Measurements from ENCODE around the gene HEPACAM. TPM values are rescaled to one million over a fixed set of nuclear protein-coding genes. Genes with fewer than 3 reads are reported as not detected.
"Not testable (repeated sequence)": the region's sequence is repeated elsewhere in the genome, so short reads cannot be mapped to it uniquely, and the experiment has no call there.

The HEPACAM gene
- not detected for total RNA-seq

DNA sequence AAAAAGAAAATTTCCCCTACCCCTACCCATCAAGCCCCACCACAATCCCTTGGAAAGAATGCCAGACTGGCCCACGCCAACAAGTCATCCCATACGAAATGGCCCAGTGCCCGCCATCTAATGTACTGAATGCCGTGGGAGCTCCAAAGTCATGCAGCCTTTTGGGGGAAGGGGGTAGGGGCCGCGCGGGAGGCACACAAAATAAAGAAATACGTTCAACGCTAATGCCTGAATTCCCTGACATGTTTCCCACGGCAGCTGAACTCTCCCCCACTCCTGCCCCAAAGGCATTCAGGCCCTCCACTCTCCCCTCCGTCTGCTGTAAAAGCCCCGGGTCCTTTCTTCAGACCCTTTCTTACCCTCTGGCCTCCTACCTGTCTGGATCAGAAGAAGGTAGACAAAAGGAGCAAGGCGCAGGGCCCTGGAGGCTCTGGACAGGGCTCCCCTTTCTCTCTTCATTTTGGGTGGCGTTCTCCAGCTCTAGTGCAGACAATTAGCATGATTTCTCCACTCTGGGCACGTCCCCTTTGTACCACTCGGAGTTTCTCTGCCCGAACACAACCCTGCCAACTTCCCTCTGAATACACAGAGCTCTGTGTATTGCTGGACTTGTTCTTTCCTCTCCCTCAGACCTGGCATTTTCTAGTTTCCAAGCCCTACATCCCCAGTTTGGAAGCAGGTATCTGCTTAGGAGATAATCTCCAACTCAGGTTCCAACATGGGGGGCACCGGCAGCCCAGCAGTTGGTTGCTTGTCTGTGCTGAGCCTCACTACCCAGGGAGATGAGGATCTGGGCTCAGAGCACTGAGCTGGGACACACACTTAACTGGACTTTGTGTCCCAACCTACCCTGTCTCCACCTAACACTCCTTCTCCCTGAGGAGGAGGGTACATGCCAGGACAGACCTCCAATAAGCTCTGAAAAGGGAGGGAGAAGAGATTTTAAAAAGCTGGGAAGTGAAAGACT, at the start of gene HEPACAM:
HEPACAM (minus strand) TSS at position 500 of the 967 bp plus-strand sequence; CDS start at position 459, 41 bp downstream.
- DNase-seq, result no peak
- Mint-ChIP-seq H3K36me3 (ENCODE audit: low read depth) (no peaks in the 10 kb centered on the region), H3K4me3 (no peak within 1 kb of the TSS), H3K27ac (no peak within 1 kb of the TSS), H3K4me1 (ENCODE audit: low read depth) (peaks cover 1% of the 10 kb centered on the region), H3K27me3 (ENCODE audit: low read depth) (no peaks in the 10 kb centered on the region), H3K9me3 (no peaks in the 10 kb centered on the region)
- CTCF ChIA-PET, result interaction anchor here (0.8 to 1.3 kb wide), 2 partner anchors 12 to 19 kb away, joined by 4 read pairs; no protein-coding TSS in a partner anchor
- intact Hi-C loops (cut with micrococcal nuclease), result no loop called here

DNA sequence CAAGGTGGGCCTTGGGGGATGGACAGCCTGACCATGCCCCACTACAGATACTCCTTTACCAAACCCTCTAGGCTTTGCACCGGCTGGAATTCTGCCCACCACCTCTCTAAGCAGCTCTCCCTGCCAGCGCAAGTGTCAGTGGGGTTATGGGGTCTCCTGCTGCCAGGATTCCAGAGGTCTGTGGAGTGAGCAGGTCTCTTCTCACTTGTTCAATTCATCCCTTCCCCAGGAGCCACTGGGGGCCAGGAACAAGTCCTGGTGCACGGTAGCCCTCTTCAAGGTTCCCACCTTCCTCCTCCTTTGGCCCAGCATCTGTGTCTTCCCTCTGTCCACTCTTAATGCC, 48.6 kb upstream of the HEPACAM start:
- Mint-ChIP-seq H3K27me3 (ENCODE audit: low read depth) (no peaks in the 10 kb centered on the region), H3K27ac (no peak overlapping the region), H3K9me3 (peaks cover 21% of the 10 kb centered on the region), H3K4me3 (no peak overlapping the region), H3K4me1 (ENCODE audit: low read depth) (no peaks in the 10 kb centered on the region), H3K36me3 (ENCODE audit: low read depth) (peaks cover 57% of the 10 kb centered on the region)
- intact Hi-C loops (cut with micrococcal nuclease), result no loop called here
- DNase-seq, result no peak
- CTCF ChIA-PET, result no interaction called here

DNA sequence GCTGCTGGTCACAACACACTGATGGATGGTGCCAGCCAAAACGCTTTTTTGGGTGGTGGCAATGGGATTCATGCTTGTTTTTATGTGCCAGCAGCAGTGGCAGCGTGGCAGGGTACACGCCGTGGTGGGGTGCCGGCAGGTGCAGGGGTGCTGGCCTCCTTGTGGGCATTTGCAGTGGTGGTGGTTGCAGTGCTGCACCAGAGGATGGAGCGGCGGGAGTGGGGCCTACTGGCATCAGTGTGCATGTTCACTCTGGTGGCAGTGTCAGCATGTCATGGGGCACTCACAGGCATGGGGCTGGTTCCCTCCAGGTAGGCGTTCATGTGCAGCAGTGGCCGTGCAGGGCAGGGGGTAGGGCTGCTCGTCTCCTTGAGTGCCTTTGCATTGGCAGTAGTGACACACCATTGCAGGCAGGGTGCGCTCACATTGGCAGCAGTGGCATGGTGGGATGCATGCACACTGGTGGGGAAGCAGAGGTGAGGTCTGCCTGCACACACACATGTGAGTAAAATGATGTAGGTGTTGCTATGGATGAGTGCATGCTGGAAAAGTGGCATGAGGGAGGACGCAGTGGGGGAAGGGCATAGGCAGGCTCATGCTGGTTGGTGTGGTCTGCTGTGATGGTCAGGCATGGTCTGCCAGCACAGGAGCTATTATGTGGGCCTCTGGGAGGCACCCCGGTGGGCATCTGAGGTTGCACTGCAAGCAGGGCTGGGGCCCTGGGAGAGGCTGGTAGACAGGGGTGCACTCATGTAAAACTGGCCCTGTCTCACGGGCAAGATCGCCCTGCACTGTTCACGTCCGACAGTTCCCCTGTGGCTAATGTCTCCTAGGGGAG, 48.0 kb upstream of the HEPACAM start:
- no peak for DNase-seq
- H3K9me3 Mint-ChIP-seq, result peaks cover 27% of the 10 kb centered on the region
- intact Hi-C loops (cut with micrococcal nuclease), result no loop called here
- no peak overlapping the region for H3K4me3 Mint-ChIP-seq
- H3K36me3 Mint-ChIP-seq (ENCODE audit: low read depth), result peaks cover 60% of the 10 kb centered on the region
- no peaks in the 10 kb centered on the region for H3K27me3 Mint-ChIP-seq (ENCODE audit: low read depth)
- no peak overlapping the region for H3K27ac Mint-ChIP-seq
- CTCF ChIA-PET, result no interaction called here
- no peaks in the 10 kb centered on the region for H3K4me1 Mint-ChIP-seq (ENCODE audit: low read depth)

GRCh38 chr11:124982043-124982442, 46.2 kb upstream of the HEPACAM start:
- Mint-ChIP-seq H3K27me3 (ENCODE audit: low read depth) (no peaks in the 10 kb centered on the region), H3K9me3 (peaks cover 34% of the 10 kb centered on the region), H3K4me3 (no peak overlapping the region), H3K27ac (no peak overlapping the region), H3K4me1 (ENCODE audit: low read depth) (no peaks in the 10 kb centered on the region), H3K36me3 (ENCODE audit: low read depth) (peaks cover 60% of the 10 kb centered on the region)
- DNase-seq, result no peak
- CTCF ChIA-PET, result no interaction called here
- intact Hi-C loops (cut with micrococcal nuclease), result no loop called here

GRCh38 chr11:124978316-124978715, 42.5 kb upstream of the HEPACAM start:
- peaks cover 34% of the 10 kb centered on the region for H3K9me3 Mint-ChIP-seq
- no peak for DNase-seq
- intact Hi-C loops (cut with micrococcal nuclease), result no loop called here
- peaks cover 53% of the 10 kb centered on the region for H3K36me3 Mint-ChIP-seq (ENCODE audit: low read depth)
- no peaks in the 10 kb centered on the region for H3K4me1 Mint-ChIP-seq (ENCODE audit: low read depth)
- H3K27me3 Mint-ChIP-seq (ENCODE audit: low read depth), result no peaks in the 10 kb centered on the region
- no peak overlapping the region for H3K27ac Mint-ChIP-seq
- H3K4me3 Mint-ChIP-seq, result no peak overlapping the region
- CTCF ChIA-PET, result no interaction called here

- CTCF ChIA-PET, result no interaction called here
- H3K36me3 Mint-ChIP-seq (ENCODE audit: low read depth), result peaks cover 40% of the 10 kb centered on the region
- no peak for DNase-seq
- peaks cover 29% of the 10 kb centered on the region for H3K9me3 Mint-ChIP-seq
- no peaks in the 10 kb centered on the region for H3K4me1 Mint-ChIP-seq (ENCODE audit: low read depth)
- H3K27me3 Mint-ChIP-seq (ENCODE audit: low read depth), result no peaks in the 10 kb centered on the region
- no peak overlapping the region for H3K27ac Mint-ChIP-seq
- intact Hi-C loops (cut with micrococcal nuclease), result no loop called here
- no peak overlapping the region for H3K4me3 Mint-ChIP-seq
Measured at GRCh38 chr11:124977006-124977405, 41.2 kb upstream of the HEPACAM start.

GRCh38 chr11:124976531-124976930, 40.7 kb upstream of the HEPACAM start:
- Mint-ChIP-seq H3K4me1 (ENCODE audit: low read depth) (no peaks in the 10 kb centered on the region), H3K4me3 (no peak overlapping the region), H3K9me3 (peaks cover 25% of the 10 kb centered on the region), H3K27me3 (ENCODE audit: low read depth) (no peaks in the 10 kb centered on the region), H3K27ac (no peak overlapping the region), H3K36me3 (ENCODE audit: low read depth) (peaks cover 35% of the 10 kb centered on the region)
- CTCF ChIA-PET, result no interaction called here
- intact Hi-C loops (cut with micrococcal nuclease), result no loop called here
- DNase-seq, result no peak

GRCh38 chr11:124971810-124972209, 36.0 kb upstream of the HEPACAM start:
- Mint-ChIP-seq H3K36me3 (ENCODE audit: low read depth) (peaks cover 4% of the 10 kb centered on the region), H3K27me3 (ENCODE audit: low read depth) (no peaks in the 10 kb centered on the region), H3K4me1 (ENCODE audit: low read depth) (no peaks in the 10 kb centered on the region), H3K27ac (no peak overlapping the region), H3K4me3 (no peak overlapping the region), H3K9me3 (no peaks in the 10 kb centered on the region)
- CTCF ChIA-PET, result interaction anchor here (0.8 kb wide), 1 partner anchor 193 kb away, joined by 3 read pairs; the partner anchor contains the start of gene PKNOX2
- no peak for DNase-seq
- intact Hi-C loops (cut with micrococcal nuclease), result no loop called here

- Mint-ChIP-seq H3K4me3 (no peak overlapping the region), H3K9me3 (no peaks in the 10 kb centered on the region), H3K4me1 (ENCODE audit: low read depth) (no peaks in the 10 kb centered on the region), H3K27ac (no peak overlapping the region), H3K36me3 (ENCODE audit: low read depth) (peaks cover 4% of the 10 kb centered on the region), H3K27me3 (ENCODE audit: low read depth) (no peaks in the 10 kb centered on the region)
- no peak for DNase-seq
- intact Hi-C loops (cut with micrococcal nuclease), result no loop called here
- CTCF ChIA-PET, result interaction anchor here (0.8 kb wide), 1 partner anchor 193 kb away, joined by 3 read pairs; the partner anchor contains the start of gene PKNOX2
Measured at GRCh38 chr11:124970925-124971324, 35.1 kb upstream of the HEPACAM start.

GRCh38 chr11:124968197-124968596, 32.4 kb upstream of the HEPACAM start:
- H3K27me3 Mint-ChIP-seq (ENCODE audit: low read depth); H3K9me3 Mint-ChIP-seq; H3K4me1 Mint-ChIP-seq (ENCODE audit: low read depth); H3K36me3 Mint-ChIP-seq (ENCODE audit: low read depth); H3K27ac Mint-ChIP-seq; H3K4me3 Mint-ChIP-seq; DNase-seq; intact Hi-C loops (cut with micrococcal nuclease): not testable (repeated sequence)
- CTCF ChIA-PET, result interaction anchor here (1.6 kb wide), 1 partner anchor 173 kb away, joined by 5 read pairs; no protein-coding TSS in a partner anchor

DNA sequence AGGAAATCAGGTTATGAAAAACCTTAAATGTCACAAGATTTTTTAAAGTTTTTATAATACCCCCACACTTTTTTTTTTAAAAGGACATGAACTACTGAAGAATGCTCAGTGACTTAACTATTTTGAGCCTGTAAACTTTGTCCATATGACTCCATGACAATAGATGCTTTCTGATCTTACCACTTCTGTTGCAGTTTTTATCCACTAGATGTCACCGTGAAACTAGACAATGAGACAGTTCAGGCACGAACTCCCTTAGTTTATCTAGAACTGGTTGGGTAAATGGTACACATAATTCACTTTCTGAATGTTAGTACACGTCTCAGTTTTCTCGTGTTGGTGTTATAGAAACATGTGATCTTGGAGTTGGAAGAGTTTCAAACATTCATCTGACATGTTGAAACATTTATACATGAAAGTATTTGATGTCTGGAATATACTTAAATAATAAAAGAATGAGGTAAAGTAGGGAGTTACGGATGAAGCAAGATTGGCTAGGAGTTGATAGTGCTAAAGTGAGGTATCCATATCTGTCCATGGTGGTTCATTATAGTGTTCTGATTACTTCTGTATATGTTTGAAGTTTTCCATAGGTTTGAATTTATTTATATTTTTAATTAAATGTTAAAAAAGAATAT, 26.2 kb upstream of the HEPACAM start:
- no peak for DNase-seq
- CTCF ChIA-PET, result interaction anchor here (0.6 to 5.1 kb wide), 2 partner anchors 179 to 209 kb away, joined by 3 to 31 read pairs; no protein-coding TSS in a partner anchor
- H3K9me3 Mint-ChIP-seq, result no peaks in the 10 kb centered on the region
- no peaks in the 10 kb centered on the region for H3K27me3 Mint-ChIP-seq (ENCODE audit: low read depth)
- no peak overlapping the region for H3K27ac Mint-ChIP-seq
- intact Hi-C loops (cut with micrococcal nuclease), result loop anchor here (1.0 to 2.0 kb wide), 3 partner anchors 179 to 443 kb away; no protein-coding TSS in a partner anchor
- no peak overlapping the region for H3K4me3 Mint-ChIP-seq
- peaks cover 5% of the 10 kb centered on the region for H3K36me3 Mint-ChIP-seq (ENCODE audit: low read depth)
- no peaks in the 10 kb centered on the region for H3K4me1 Mint-ChIP-seq (ENCODE audit: low read depth)

DNA sequence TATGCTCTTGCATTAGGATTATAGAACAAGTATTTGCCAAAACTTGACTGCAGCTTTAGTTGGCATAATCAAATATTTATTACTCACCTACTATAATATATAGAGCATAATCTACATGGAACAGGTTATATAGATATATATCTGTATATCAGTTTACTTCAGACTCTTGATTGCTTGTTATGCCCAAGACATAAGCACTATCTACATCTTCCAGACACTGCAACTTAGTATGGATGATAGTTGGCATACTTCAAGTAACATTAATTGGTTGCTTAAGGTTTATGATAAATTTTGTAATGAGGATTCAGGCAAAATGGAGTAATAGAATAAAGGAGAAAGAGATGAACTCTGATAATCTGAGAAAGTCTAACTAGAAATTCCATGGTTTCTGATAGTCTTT, 19.2 kb upstream of the HEPACAM start:
- Mint-ChIP-seq H3K4me3 (no peak overlapping the region), H3K4me1 (ENCODE audit: low read depth) (peaks cover under 1% of the 10 kb centered on the region), H3K27me3 (ENCODE audit: low read depth) (no peaks in the 10 kb centered on the region), H3K36me3 (ENCODE audit: low read depth) (no peaks in the 10 kb centered on the region), H3K9me3 (no peaks in the 10 kb centered on the region), H3K27ac (no peak overlapping the region)
- CTCF ChIA-PET, result interaction anchor here (1.1 to 2.6 kb wide), 2 partner anchors 18 to 79 kb away, joined by 4 to 8 read pairs; no protein-coding TSS in a partner anchor
- no peak for DNase-seq
- intact Hi-C loops (cut with micrococcal nuclease), result loop anchor here (2.0 to 10.0 kb wide), 3 partner anchors 208 to 840 kb away; partner anchors contain the start of gene VWA5A
